H9 (cell line): ENCODE data around the gene GTF2H2. TPM values are rescaled to one million over a fixed set of nuclear protein-coding genes. Genes with fewer than 3 reads are reported as not detected.

ENCODE experiments used
- total RNA-seq: library from RNA; stranded (reverse); gene quantifications from 2 replicates; pipeline ENCODE4 v1.2.1, GENCODE V29; 2021

Gene GTF2H2
- total RNA-seq, 1 experiment from 2014 or later, result 51.8 TPM

Other genes starting within 250 kb of the GTF2H2 start
- 16.2 and 20.0 TPM in 2 replicates for gene SERF1A, start 167.0 kb downstream of the GTF2H2 start, total RNA-seq
- gene SMN1, start 142.6 kb downstream of the GTF2H2 start, total RNA-seq, result 64.5 and 83.0 TPM in 2 replicates
- 2.2 and 2.8 TPM in 2 replicates for gene NAIP, start 42.3 kb downstream of the GTF2H2 start, total RNA-seq